SU-DHL-6 (cell line): ENCODE data around the gene TLR6.

Experiments used
- H2AFZ ChIP-seq: fragments of 200-600 bp; sonication (generic); 2 replicates; pipeline ENCODE4 v1.6.1; 2014; ENCODE audit warnings: low read depth, mild to moderate bottlenecking, moderate library complexity, mixed read lengths, antibody characterized with exemption, low read length; ENCODE audit not compliant: severe bottlenecking
- H3F3A ChIP-seq: fragments of 200-600 bp; shearing (Covaris generic); 2 replicates; pipeline ENCODE4 v1.6.0; 2016; ENCODE audit warnings: antibody characterized with exemption, mild to moderate bottlenecking; ENCODE audit not compliant: insufficient read depth
- H3K27ac ChIP-seq: fragments of 200-600 bp; sonication (generic); 2 replicates; pipeline ENCODE4 v1.5.1; 2016; ENCODE audit warnings: low read depth, mild to moderate bottlenecking, low read length, moderate library complexity, mixed read lengths
- H3K27me3 ChIP-seq: fragments of 200-600 bp; sonication (generic), shearing (Covaris generic); 2 replicates; pipeline ENCODE4 v1.6.0; 2014; ENCODE audit warnings: mild to moderate bottlenecking, low read length
- H3K36me3 ChIP-seq: fragments of 200-600 bp; sonication (generic); 2 replicates; pipeline ENCODE4 v1.6.1; 2014; ENCODE audit warnings: mild to moderate bottlenecking, low read length, mixed read lengths
- H3K4me2 ChIP-seq: fragments of 300-600, 200-600 bp; shearing (Covaris generic), sonication (generic); 2 replicates; pipeline ENCODE4 v1.6.0; 2014; ENCODE audit warnings: low read length, low read depth, mild to moderate bottlenecking; ENCODE audit not compliant: poor library complexity, severe bottlenecking
- H3K4me3 ChIP-seq: fragments of 200-600 bp; sonication (generic); 2 replicates; pipeline ENCODE4 v1.5.1; 2014; ENCODE audit warnings: antibody characterized with exemption, low read length, mild to moderate bottlenecking, mixed read lengths; ENCODE audit not compliant: insufficient read depth, poor library complexity, severe bottlenecking
- H3K79me2 ChIP-seq: fragments of 200-600 bp; sonication (generic); 2 replicates; pipeline ENCODE4 v1.6.1; 2014; ENCODE audit warnings: mild to moderate bottlenecking, low read length, moderate library complexity; ENCODE audit not compliant: insufficient read depth
- H3K9ac ChIP-seq: fragments of 200-600 bp; sonication (generic); 2 replicates; pipeline ENCODE4 v1.7.0; 2014; ENCODE audit warnings: mild to moderate bottlenecking, low read length
- H3K9me2 ChIP-seq: fragments of 200-600 bp; sonication (generic); replicated peaks from 2 replicates; pipeline ENCODE4 v1.6.1; 2014; ENCODE audit warnings: low read length; ENCODE audit not compliant: insufficient read depth
- H3K9me3 ChIP-seq: fragments of 200-600 bp; sonication (generic); 2 replicates; pipeline ENCODE4 v1.6.1; 2014; ENCODE audit warnings: low read length, mixed read lengths; ENCODE audit not compliant: insufficient read depth
- H4K20me1 ChIP-seq: fragments of 200-600 bp; sonication (generic); 2 replicates; pipeline ENCODE4 v1.6.1; 2014; ENCODE audit warnings: low read depth, mild to moderate bottlenecking, antibody characterized with exemption, low read length, moderate library complexity, mixed read lengths
- CTCF ChIP-seq: fragments of 200-600 bp; sonication (generic); IDR thresholded peaks from one replicate; pipeline ENCODE4 v1.5.1; 2017; ENCODE audit warnings: antibody characterized with exemption, mild to moderate bottlenecking, low read length, moderate library complexity; ENCODE audit not compliant: insufficient read depth, poor library complexity, severe bottlenecking
- EZH2phosphoT487 ChIP-seq: fragments of 200-600 bp; sonication (generic), shearing (Covaris generic); conservative IDR thresholded peaks from 2 replicates; pipeline ENCODE4 v1.6.1; 2018; ENCODE audit warnings: mild to moderate bottlenecking, antibody characterized with exemption, low read length, moderate library complexity, mixed read lengths

The TLR6 gene

GRCh38 chr4:38856524-38857337, at the start of gene TLR6:
Gene TLR6 (minus strand): TSS chr4:38856817. CDS start chr4:38829473, 27,344 bp downstream.
- H3F3A ChIP-seq = peaks cover 51% of the 10 kb centered on the region
- peak within 1 kb of the TSS; percentile 78 for H3K4me3 ChIP-seq
- H3K9me2 ChIP-seq = no peaks in the 10 kb centered on the region
- no peaks in the 10 kb centered on the region for H4K20me1 ChIP-seq
- H3K9ac ChIP-seq = peak within 1 kb of the TSS; percentile 79
- H3K27me3 ChIP-seq = no peaks in the 10 kb centered on the region
- no peaks in the 10 kb centered on the region for H3K9me3 ChIP-seq
- peak; percentile 77 for TF ChIP-seq CTCF
- no peak for TF ChIP-seq EZH2phosphoT487
- H3K36me3 ChIP-seq = peaks cover 15% of the 10 kb centered on the region
- peak within 1 kb of the TSS; percentile 99 for H3K4me2 ChIP-seq
- peak within 1 kb of the TSS; percentile 98 for H3K27ac ChIP-seq
- H2AFZ ChIP-seq = peak within 1 kb of the TSS; percentile 15
- H3K79me2 ChIP-seq = peaks cover 29% of the 10 kb centered on the region

- H4K20me1 ChIP-seq = no peaks in the 10 kb centered on the region
- H3K36me3 ChIP-seq = no peaks in the 10 kb centered on the region
- no peaks in the 10 kb centered on the region for H3K9me2 ChIP-seq
- H3K4me2 ChIP-seq = no peak overlapping the region
- H3K27me3 ChIP-seq = no peaks in the 10 kb centered on the region
- no peaks in the 10 kb centered on the region for H3K9me3 ChIP-seq
- no peaks in the 10 kb centered on the region for H3K79me2 ChIP-seq
- H3K27ac ChIP-seq = no peak overlapping the region
- no peaks in the 10 kb centered on the region for H3F3A ChIP-seq
- TF ChIP-seq EZH2phosphoT487 (no peak), CTCF (no peak)
- H3K9ac ChIP-seq = no peak overlapping the region
- no peak overlapping the region for H2AFZ ChIP-seq
- no peak overlapping the region for H3K4me3 ChIP-seq
Measured at GRCh38 chr4:38905652-38906385, 49.2 kb upstream of the TLR6 start.

- no peak overlapping the region for H2AFZ ChIP-seq
Measured at GRCh38 chr4:38904682-38905081, 48.1 kb upstream of the TLR6 start.

More at GRCh38 chr4:38904682-38905081, 48.1 kb upstream of the TLR6 start:
- no peaks in the 10 kb centered on the region for H3F3A ChIP-seq
- no peaks in the 10 kb centered on the region for H3K27me3 ChIP-seq
- no peaks in the 10 kb centered on the region for H3K9me3 ChIP-seq
- no peak for TF ChIP-seq EZH2phosphoT487
- no peak for TF ChIP-seq CTCF
- H4K20me1 ChIP-seq = no peaks in the 10 kb centered on the region
- no peak overlapping the region for H3K4me3 ChIP-seq
- H3K27ac ChIP-seq = no peak overlapping the region
- H3K79me2 ChIP-seq = no peaks in the 10 kb centered on the region
- no peaks in the 10 kb centered on the region for H3K36me3 ChIP-seq
- no peaks in the 10 kb centered on the region for H3K9me2 ChIP-seq
- H3K4me2 ChIP-seq = no peak overlapping the region
- H3K9ac ChIP-seq = no peak overlapping the region
